HL-60 (cell line): ENCODE data around the gene ARMH4.

ENCODE experiments used
- DNase-seq, 2 experiments: peaks; one replicate each; pipeline ENCODE4 v3.0.0-alpha.2; 2010 to 2020; ENCODE audit warnings: low read depth in 1 of 2, low spot score in 1 of 2
- H3K27ac ChIP-seq: fragments of 250-450 bp; sonication (Bioruptor Pico); replicated peaks from 2 replicates; pipeline ENCODE4 v1.5.1; 2020; ENCODE audit warnings: mild to moderate bottlenecking, moderate library complexity
- H3K27me3 ChIP-seq: fragments of 250-450 bp; sonication (Bioruptor Pico); 2 replicates; pipeline ENCODE4 v1.5.1; 2021; ENCODE audit warnings: mild to moderate bottlenecking, moderate library complexity; ENCODE audit not compliant: insufficient read depth, poor library complexity, severe bottlenecking
- H3K4me3 ChIP-seq: replicated peaks from 2 replicates; pipeline ENCODE4 v1.5.1; 2011; ENCODE audit warnings: mild to moderate bottlenecking, control low read depth, low read length; ENCODE audit not compliant: insufficient read depth
- GABPA ChIP-seq: IDR thresholded peaks from 2 replicates; pipeline ENCODE4 v1.6.1; 2012; ENCODE audit warnings: low read depth
- POLR2AphosphoS5 ChIP-seq: IDR thresholded peaks from 2 replicates; pipeline ENCODE4 v1.6.1; 2012; ENCODE audit warnings: low read depth
- SPI1 ChIP-seq: IDR thresholded peaks from 2 replicates; pipeline ENCODE4 v1.6.1; 2012; ENCODE audit warnings: low read depth, mild to moderate bottlenecking, borderline replicate concordance
- TF ChIP-seq, protein P1 (sequence below): IDR thresholded peaks from one replicate; pipeline ENCODE4 v1.5.1; 2011; ENCODE audit warnings: low read length, control low read depth, inconsistent platforms; ENCODE audit not compliant: insufficient read depth
- TF ChIP-seq, protein P2 (sequence below): IDR thresholded peaks from 2 replicates; pipeline ENCODE4 v1.6.1; 2012; ENCODE audit warnings: low read depth; ENCODE audit not compliant: insufficient replicate concordance

Gene ARMH4

DNA sequence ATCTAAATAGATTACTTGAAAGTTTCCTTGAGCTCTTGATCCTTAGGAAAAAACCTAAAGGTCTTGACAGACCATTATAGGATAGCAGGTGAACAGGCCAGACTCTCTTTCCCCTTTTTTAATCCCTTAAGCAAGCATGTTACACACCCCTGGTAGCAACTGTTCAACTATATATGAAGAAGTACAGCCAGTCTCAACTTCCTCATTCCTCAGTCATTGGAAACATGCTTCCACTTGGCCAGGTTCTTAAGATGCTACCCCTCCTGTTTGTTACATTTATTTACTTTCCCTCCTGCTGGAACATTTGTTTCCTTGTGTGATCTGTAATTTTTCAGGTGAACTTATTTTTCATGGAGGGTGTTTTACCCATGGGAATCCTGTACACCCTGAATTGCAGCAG, 124.1 kb downstream of the ARMH4 start:
- no peak overlapping the region for H3K4me3 ChIP-seq
- H3K27me3 ChIP-seq: no peaks in the 10 kb centered on the region
- peak in 1 of 2 experiments; percentile 7 for DNase-seq
- TF ChIP-seq SPI1 (peak; percentile 44; the same call in 1 of the 2 replicates), POLR2AphosphoS5 (no peak)
- TF ChIP-seq, protein P1, sequence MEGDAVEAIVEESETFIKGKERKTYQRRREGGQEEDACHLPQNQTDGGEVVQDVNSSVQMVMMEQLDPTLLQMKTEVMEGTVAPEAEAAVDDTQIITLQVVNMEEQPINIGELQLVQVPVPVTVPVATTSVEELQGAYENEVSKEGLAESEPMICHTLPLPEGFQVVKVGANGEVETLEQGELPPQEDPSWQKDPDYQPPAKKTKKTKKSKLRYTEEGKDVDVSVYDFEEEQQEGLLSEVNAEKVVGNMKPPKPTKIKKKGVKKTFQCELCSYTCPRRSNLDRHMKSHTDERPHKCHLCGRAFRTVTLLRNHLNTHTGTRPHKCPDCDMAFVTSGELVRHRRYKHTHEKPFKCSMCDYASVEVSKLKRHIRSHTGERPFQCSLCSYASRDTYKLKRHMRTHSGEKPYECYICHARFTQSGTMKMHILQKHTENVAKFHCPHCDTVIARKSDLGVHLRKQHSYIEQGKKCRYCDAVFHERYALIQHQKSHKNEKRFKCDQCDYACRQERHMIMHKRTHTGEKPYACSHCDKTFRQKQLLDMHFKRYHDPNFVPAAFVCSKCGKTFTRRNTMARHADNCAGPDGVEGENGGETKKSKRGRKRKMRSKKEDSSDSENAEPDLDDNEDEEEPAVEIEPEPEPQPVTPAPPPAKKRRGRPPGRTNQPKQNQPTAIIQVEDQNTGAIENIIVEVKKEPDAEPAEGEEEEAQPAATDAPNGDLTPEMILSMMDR: no peak
- H3K27ac ChIP-seq: no peak overlapping the region

DNA sequence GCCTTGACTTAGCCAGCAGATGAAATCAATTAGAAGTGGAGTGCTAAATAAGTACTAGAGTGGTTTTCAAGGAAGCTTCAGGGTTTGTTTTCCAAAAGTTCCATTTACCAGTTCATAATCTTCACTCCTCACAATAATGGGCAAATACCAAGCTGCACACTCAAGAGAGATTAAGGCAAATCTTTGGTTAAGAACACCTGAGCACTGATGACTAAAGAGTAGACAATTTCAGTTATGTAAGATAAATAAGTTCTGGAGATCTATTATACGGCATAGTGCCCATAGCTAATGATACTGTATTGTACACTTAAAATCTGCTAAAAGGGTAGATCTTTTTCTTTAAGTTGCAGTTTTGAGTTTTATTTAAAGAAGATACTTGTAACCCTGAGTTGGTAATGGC, 125.0 kb downstream of the ARMH4 start:
- no peaks in the 10 kb centered on the region for H3K27me3 ChIP-seq
- H3K27ac ChIP-seq: no peak overlapping the region
- DNase-seq: no peak
- no peak overlapping the region for H3K4me3 ChIP-seq
- TF ChIP-seq, protein P1: no peak
- TF ChIP-seq, protein P2, sequence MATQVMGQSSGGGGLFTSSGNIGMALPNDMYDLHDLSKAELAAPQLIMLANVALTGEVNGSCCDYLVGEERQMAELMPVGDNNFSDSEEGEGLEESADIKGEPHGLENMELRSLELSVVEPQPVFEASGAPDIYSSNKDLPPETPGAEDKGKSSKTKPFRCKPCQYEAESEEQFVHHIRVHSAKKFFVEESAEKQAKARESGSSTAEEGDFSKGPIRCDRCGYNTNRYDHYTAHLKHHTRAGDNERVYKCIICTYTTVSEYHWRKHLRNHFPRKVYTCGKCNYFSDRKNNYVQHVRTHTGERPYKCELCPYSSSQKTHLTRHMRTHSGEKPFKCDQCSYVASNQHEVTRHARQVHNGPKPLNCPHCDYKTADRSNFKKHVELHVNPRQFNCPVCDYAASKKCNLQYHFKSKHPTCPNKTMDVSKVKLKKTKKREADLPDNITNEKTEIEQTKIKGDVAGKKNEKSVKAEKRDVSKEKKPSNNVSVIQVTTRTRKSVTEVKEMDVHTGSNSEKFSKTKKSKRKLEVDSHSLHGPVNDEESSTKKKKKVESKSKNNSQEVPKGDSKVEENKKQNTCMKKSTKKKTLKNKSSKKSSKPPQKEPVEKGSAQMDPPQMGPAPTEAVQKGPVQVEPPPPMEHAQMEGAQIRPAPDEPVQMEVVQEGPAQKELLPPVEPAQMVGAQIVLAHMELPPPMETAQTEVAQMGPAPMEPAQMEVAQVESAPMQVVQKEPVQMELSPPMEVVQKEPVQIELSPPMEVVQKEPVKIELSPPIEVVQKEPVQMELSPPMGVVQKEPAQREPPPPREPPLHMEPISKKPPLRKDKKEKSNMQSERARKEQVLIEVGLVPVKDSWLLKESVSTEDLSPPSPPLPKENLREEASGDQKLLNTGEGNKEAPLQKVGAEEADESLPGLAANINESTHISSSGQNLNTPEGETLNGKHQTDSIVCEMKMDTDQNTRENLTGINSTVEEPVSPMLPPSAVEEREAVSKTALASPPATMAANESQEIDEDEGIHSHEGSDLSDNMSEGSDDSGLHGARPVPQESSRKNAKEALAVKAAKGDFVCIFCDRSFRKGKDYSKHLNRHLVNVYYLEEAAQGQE: no peak
- TF ChIP-seq SPI1: no peak
- no peak for TF ChIP-seq POLR2AphosphoS5
- TF ChIP-seq GABPA: no peak

DNA sequence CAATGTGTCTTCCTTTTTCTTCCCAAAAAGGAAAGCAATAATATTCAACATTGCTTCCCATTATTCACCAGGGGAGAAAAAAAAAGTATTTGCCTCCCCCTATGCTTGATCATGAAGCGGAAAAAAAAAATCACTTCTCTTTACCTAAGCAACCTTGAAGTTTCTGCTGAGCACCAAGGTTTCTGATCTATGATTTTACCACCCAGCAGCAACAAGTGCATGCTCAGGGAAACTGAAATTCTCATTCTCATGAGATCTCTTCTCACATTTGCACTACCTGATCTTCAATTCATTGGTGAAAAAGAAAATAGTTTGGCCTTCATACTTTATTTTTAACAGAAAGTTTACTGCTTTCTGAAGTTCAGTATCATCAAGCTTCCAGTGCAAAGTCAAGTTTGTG, 125.8 kb downstream of the ARMH4 start:
- Histone ChIP-seq H3K4me3 (no peak overlapping the region), H3K27me3 (no peaks in the 10 kb centered on the region), H3K27ac (no peak overlapping the region)
- DNase-seq: no peak
- no peak for TF ChIP-seq POLR2AphosphoS5
- TF ChIP-seq GABPA: no peak
- TF ChIP-seq, protein P2: no peak
- TF ChIP-seq, protein P1: no peak
- TF ChIP-seq SPI1: no peak

DNA sequence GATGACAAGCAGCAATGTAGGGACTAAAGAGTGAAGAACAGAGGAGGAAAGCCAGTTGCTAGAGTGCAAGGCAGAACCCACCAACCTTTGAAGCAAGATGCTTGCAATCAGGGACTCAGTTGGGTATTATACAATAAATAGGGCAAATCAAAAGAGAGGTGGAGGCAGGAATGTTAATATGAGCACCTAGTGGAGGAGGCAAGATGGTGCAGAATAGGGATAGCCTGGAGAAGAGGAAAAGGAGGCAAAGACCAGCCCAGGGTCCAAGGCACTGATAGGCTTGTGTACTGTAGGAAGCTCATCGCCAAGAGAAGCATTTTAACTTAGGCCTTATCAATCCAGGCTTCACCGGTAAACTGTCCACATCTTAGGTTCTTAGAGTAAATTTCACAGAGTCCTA, 137.2 kb downstream of the ARMH4 start:
- no peak for DNase-seq
- H3K27ac ChIP-seq: no peak overlapping the region
- H3K27me3 ChIP-seq: peaks cover 2% of the 10 kb centered on the region
- no peak overlapping the region for H3K4me3 ChIP-seq
- TF ChIP-seq POLR2AphosphoS5: no peak
- no peak for TF ChIP-seq GABPA
- TF ChIP-seq SPI1: no peak
- TF ChIP-seq, protein P2: no peak
- TF ChIP-seq, protein P1: no peak
